Measurements from ENCODE around the gene PNMA8A.

DNA sequence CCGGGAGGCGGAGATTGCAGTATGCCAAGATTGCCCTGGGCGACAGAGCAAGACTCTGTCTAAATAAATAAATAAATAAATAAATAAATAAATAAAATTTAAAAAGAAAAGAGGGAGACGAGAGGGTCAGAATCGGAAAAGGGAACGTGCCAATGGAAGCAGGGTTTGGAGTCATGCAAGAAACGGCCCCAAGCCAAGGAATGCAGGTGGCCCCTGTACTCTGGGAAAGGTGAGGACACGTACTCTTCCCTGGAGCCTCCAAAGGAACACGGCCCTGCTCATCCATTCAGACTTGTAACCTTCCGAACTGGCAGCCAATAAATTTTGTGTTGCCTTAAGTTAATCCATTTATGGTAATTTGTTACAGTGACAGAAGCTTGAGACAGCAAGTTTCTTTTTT is 22.8 kb downstream of the PNMA8A start:
- TF ChIP-seq, protein P1, sequence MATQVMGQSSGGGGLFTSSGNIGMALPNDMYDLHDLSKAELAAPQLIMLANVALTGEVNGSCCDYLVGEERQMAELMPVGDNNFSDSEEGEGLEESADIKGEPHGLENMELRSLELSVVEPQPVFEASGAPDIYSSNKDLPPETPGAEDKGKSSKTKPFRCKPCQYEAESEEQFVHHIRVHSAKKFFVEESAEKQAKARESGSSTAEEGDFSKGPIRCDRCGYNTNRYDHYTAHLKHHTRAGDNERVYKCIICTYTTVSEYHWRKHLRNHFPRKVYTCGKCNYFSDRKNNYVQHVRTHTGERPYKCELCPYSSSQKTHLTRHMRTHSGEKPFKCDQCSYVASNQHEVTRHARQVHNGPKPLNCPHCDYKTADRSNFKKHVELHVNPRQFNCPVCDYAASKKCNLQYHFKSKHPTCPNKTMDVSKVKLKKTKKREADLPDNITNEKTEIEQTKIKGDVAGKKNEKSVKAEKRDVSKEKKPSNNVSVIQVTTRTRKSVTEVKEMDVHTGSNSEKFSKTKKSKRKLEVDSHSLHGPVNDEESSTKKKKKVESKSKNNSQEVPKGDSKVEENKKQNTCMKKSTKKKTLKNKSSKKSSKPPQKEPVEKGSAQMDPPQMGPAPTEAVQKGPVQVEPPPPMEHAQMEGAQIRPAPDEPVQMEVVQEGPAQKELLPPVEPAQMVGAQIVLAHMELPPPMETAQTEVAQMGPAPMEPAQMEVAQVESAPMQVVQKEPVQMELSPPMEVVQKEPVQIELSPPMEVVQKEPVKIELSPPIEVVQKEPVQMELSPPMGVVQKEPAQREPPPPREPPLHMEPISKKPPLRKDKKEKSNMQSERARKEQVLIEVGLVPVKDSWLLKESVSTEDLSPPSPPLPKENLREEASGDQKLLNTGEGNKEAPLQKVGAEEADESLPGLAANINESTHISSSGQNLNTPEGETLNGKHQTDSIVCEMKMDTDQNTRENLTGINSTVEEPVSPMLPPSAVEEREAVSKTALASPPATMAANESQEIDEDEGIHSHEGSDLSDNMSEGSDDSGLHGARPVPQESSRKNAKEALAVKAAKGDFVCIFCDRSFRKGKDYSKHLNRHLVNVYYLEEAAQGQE (IDR thresholded peaks at IDR 0.05; ENCODE audit: unreplicated experiment): no peak
- TF ChIP-seq, protein P2, sequence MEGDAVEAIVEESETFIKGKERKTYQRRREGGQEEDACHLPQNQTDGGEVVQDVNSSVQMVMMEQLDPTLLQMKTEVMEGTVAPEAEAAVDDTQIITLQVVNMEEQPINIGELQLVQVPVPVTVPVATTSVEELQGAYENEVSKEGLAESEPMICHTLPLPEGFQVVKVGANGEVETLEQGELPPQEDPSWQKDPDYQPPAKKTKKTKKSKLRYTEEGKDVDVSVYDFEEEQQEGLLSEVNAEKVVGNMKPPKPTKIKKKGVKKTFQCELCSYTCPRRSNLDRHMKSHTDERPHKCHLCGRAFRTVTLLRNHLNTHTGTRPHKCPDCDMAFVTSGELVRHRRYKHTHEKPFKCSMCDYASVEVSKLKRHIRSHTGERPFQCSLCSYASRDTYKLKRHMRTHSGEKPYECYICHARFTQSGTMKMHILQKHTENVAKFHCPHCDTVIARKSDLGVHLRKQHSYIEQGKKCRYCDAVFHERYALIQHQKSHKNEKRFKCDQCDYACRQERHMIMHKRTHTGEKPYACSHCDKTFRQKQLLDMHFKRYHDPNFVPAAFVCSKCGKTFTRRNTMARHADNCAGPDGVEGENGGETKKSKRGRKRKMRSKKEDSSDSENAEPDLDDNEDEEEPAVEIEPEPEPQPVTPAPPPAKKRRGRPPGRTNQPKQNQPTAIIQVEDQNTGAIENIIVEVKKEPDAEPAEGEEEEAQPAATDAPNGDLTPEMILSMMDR (conservative IDR thresholded peaks at IDR 0.05; ENCODE audit: low read depth in 2 of 2): no peak
- TF ChIP-seq ZNF331 (CRISPR knock-in tag; IDR thresholded peaks at IDR 0.05; ENCODE audit: low read depth): no peak
- no peak for TF ChIP-seq EZH2 (IDR thresholded peaks at IDR 0.05; ENCODE audit: low read depth, unreplicated experiment)
- TF ChIP-seq CREB1 (CRISPR knock-in tag; IDR thresholded peaks at IDR 0.05; ENCODE audit: low read depth): no peak
- TF ChIP-seq STAT1 (IDR thresholded peaks at IDR 0.05; ENCODE audit: unreplicated experiment): no peak
- TF ChIP-seq POLR2AphosphoS5 (IDR thresholded peaks at IDR 0.05; ENCODE audit: low read depth): no peak
- TF ChIP-seq JUNB (IDR thresholded peaks at IDR 0.05; ENCODE audit: unreplicated experiment): no peak
- TF ChIP-seq ZNF114 (CRISPR knock-in tag; IDR thresholded peaks at IDR 0.05): no peak
- no peak for TF ChIP-seq EZH2phosphoT487 (IDR thresholded peaks at IDR 0.05; ENCODE audit: unreplicated experiment)
- TF ChIP-seq, protein P3, sequence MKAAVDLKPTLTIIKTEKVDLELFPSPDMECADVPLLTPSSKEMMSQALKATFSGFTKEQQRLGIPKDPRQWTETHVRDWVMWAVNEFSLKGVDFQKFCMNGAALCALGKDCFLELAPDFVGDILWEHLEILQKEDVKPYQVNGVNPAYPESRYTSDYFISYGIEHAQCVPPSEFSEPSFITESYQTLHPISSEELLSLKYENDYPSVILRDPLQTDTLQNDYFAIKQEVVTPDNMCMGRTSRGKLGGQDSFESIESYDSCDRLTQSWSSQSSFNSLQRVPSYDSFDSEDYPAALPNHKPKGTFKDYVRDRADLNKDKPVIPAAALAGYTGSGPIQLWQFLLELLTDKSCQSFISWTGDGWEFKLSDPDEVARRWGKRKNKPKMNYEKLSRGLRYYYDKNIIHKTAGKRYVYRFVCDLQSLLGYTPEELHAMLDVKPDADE (IDR thresholded peaks at IDR 0.05): no peak
